GM23338 (cell line): ENCODE results near the gene MAPK14. TPM values are rescaled to one million over a fixed set of nuclear protein-coding genes. Genes with fewer than 3 reads are reported as not detected.

Experiments used
- ATAC-seq: fragments of 200-7000 bp; cut with Tn5 transposase; 3 replicates; pipeline ENCODE4 v1.9.1; 2020
- DNase-seq: peaks from one replicate; pipeline ENCODE4 v3.0.0-alpha.2; 2015; ENCODE audit warnings: low spot score
- H2AFZ ChIP-seq: fragments of 200-600 bp; sonication (generic); 2 replicates; pipeline ENCODE4 v1.8.0; 2016; ENCODE audit warnings: antibody characterized with exemption, mild to moderate bottlenecking, moderate library complexity
- H3F3A ChIP-seq: fragments of 200-600 bp; sonication (generic); replicated peaks from 2 replicates; pipeline ENCODE4 v1.8.0; 2017; ENCODE audit warnings: antibody characterized with exemption, mixed run types, low read depth
- H3K27ac ChIP-seq: fragments of 200-600 bp; sonication (generic); 2 replicates; pipeline ENCODE4 v1.6.1; 2016; ENCODE audit warnings: low read depth
- H3K27me3 ChIP-seq: fragments of 200-600 bp; sonication (generic); 2 replicates; pipeline ENCODE4 v1.8.0; 2016; ENCODE audit warnings: mild to moderate bottlenecking, mixed run types, moderate library complexity; ENCODE audit not compliant: insufficient read depth
- H3K36me3 ChIP-seq: fragments of 200-600 bp; sonication (generic); 2 replicates; pipeline ENCODE4 v1.8.0; 2016; ENCODE audit warnings: mild to moderate bottlenecking; ENCODE audit not compliant: insufficient read depth
- H3K4me1 ChIP-seq: fragments of 200-600 bp; sonication (generic); 2 replicates; pipeline ENCODE4 v1.8.0; 2016; ENCODE audit warnings: mild to moderate bottlenecking, moderate library complexity; ENCODE audit not compliant: insufficient read depth
- H3K4me2 ChIP-seq: fragments of 200-600 bp; sonication (generic); 2 replicates; pipeline ENCODE4 v1.7.1; 2017; ENCODE audit warnings: mixed run types
- H3K4me3 ChIP-seq: fragments of 200-600 bp; sonication (generic); 2 replicates; pipeline ENCODE4 v1.6.1; 2016; ENCODE audit warnings: mixed run types
- H3K79me2 ChIP-seq: fragments of 200-600 bp; sonication (generic); replicated peaks from 2 replicates; pipeline ENCODE4 v1.8.0; 2017; ENCODE audit warnings: mild to moderate bottlenecking; ENCODE audit not compliant: insufficient read depth
- H3K9me2 ChIP-seq: fragments of 200-600 bp; sonication (generic); 2 replicates; pipeline ENCODE4 v1.8.0; 2017; ENCODE audit not compliant: insufficient read depth
- H4K20me1 ChIP-seq: fragments of 200-600 bp; sonication (generic); replicated peaks from 2 replicates; pipeline ENCODE4 v1.8.0; 2017; ENCODE audit warnings: mild to moderate bottlenecking; ENCODE audit not compliant: insufficient read depth
- H3K27ac Mint-ChIP-seq: 2 replicates; pipeline ENCODE4 v1.8.0; 2020; ENCODE audit warnings: inconsistent platforms, mild to moderate bottlenecking, moderate library complexity, mixed read lengths
- H3K27me3 Mint-ChIP-seq: 3 replicates; pipeline ENCODE4 v1.8.0; 2022; ENCODE audit warnings: low read depth, mild to moderate bottlenecking, moderate library complexity, mixed read lengths, inconsistent platforms; ENCODE audit not compliant: insufficient read depth, poor library complexity
- H3K36me3 Mint-ChIP-seq: 3 replicates; pipeline ENCODE4 v1.8.0; 2021; ENCODE audit warnings: low read depth, mild to moderate bottlenecking, inconsistent platforms, moderate library complexity, mixed read lengths
- H3K4me1 Mint-ChIP-seq: 3 replicates; pipeline ENCODE4 v1.8.0; 2020; ENCODE audit warnings: mild to moderate bottlenecking, inconsistent platforms, mixed read lengths
- H3K4me3 Mint-ChIP-seq: 3 replicates; pipeline ENCODE4 v1.8.0; 2021; ENCODE audit warnings: moderate library complexity, mild to moderate bottlenecking, inconsistent platforms, mixed read lengths
- H3K9me3 Mint-ChIP-seq: 3 replicates; pipeline ENCODE4 v1.8.0; 2020; ENCODE audit warnings: moderate library complexity, mild to moderate bottlenecking, inconsistent platforms, mixed read lengths
- CREB1 ChIP-seq: fragments of 250-450 bp; sonication (Bioruptor Pico); IDR thresholded peaks from 2 replicates; pipeline ENCODE4 v1.5.0; 2020; ENCODE audit warnings: low read depth, mild to moderate bottlenecking, moderate library complexity
- EZH2 ChIP-seq: fragments of 200-600 bp; sonication (generic); IDR thresholded peaks from one replicate; pipeline ENCODE4 v1.8.0; 2017; ENCODE audit warnings: antibody characterized with exemption, mild to moderate bottlenecking, low read depth; ENCODE audit not compliant: unreplicated experiment
- EZH2phosphoT487 ChIP-seq: fragments of 200-600 bp; sonication (generic); IDR thresholded peaks from one replicate; pipeline ENCODE4 v1.8.1; 2018; ENCODE audit warnings: antibody characterized with exemption; ENCODE audit not compliant: unreplicated experiment
- JUNB ChIP-seq: IDR thresholded peaks from one replicate; pipeline ENCODE4 v1.6.1; 2016; ENCODE audit warnings: antibody characterized with exemption; ENCODE audit not compliant: unreplicated experiment
- NANOG ChIP-seq: IDR thresholded peaks from 2 replicates; pipeline ENCODE4 v1.6.1; 2016; ENCODE audit warnings: antibody characterized with exemption, borderline replicate concordance
- POLR2AphosphoS5 ChIP-seq: IDR thresholded peaks from 2 replicates; pipeline ENCODE4 v1.6.1; 2016; ENCODE audit warnings: antibody characterized with exemption, low read depth
- STAT1 ChIP-seq: IDR thresholded peaks from one replicate; pipeline ENCODE4 v1.6.1; 2016; ENCODE audit warnings: antibody characterized with exemption; ENCODE audit not compliant: unreplicated experiment
- ZNF114 ChIP-seq: fragments of 250-450 bp; sonication (Bioruptor Pico); IDR thresholded peaks from 2 replicates; pipeline ENCODE4 v1.5.0; 2020; ENCODE audit warnings: mild to moderate bottlenecking, moderate library complexity
- ZNF331 ChIP-seq: fragments of 250-450 bp; sonication (Bioruptor Pico); IDR thresholded peaks from 2 replicates; pipeline ENCODE4 v1.5.0; 2020; ENCODE audit warnings: low read depth, mild to moderate bottlenecking, moderate library complexity
- polyA plus RNA-seq: library from polyadenylated mRNA; unstranded; fragments of >200 nt; fragmentation: Nextera tagmentation; extraction: Ambion mirVana; gene quantifications from 2 replicates; pipeline ENCODE4 v1.2.1, GENCODE V29; 2016
- total RNA-seq: library from RNA; depleted of rRNA; stranded (reverse); fragments of >200 nt; shearing (Covaris generic); gene quantifications from 2 replicates; pipeline ENCODE4 v1.2.3, GENCODE V29; 2014
- TF ChIP-seq, protein P1 (sequence below): IDR thresholded peaks from 2 replicates; pipeline ENCODE4 v1.6.1; 2016; ENCODE audit warnings: antibody characterized with exemption
- TF ChIP-seq, protein P2 (sequence below): fragments of 250-450 bp; sonication (Bioruptor Pico); IDR thresholded peaks from 2 replicates; pipeline ENCODE4 v1.5.0; 2020; ENCODE audit warnings: mild to moderate bottlenecking, moderate library complexity
- TF ChIP-seq, protein P3 (sequence below), 2 experiments: fragments of 200-600 bp in 1 of 2; sonication (generic) in 1 of 2; conservative IDR thresholded peaks; 2 replicates each; pipeline versions ENCODE4 v1.5.1 to v1.6.1; 2016 to 2017; ENCODE audit warnings: antibody characterized with exemption in 2 of 2, low read depth in 2 of 2, mild to moderate bottlenecking in 2 of 2, moderate library complexity in 1 of 2
- TF ChIP-seq, protein P4 (sequence below): IDR thresholded peaks from one replicate; pipeline ENCODE4 v1.6.1; 2018; ENCODE audit warnings: antibody characterized with exemption; ENCODE audit not compliant: unreplicated experiment

The MAPK14 gene
- total and polyA plus RNA-seq, 2 experiments from 2014 or later = 8.8 to 44.5 TPM

DNA sequence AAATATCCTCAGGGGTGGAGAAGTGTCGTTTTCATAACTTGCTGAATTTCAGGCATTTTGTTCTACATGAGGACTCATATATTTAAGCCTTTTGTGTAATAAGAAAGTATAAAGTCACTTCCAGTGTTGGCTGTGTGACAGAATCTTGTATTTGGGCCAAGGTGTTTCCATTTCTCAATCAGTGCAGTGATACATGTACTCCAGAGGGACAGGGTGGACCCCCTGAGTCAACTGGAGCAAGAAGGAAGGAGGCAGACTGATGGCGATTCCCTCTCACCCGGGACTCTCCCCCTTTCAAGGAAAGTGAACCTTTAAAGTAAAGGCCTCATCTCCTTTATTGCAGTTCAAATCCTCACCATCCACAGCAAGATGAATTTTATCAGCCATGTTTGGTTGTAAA is 82.4 kb downstream of the MAPK14 start:
- DNase-seq (no peak), ATAC-seq (no peak)
- H4K20me1 ChIP-seq = no peaks in the 10 kb centered on the region; the same call in 1 of the 2 replicates
- no peaks in the 10 kb centered on the region for H3F3A ChIP-seq
- H3K27me3 Mint-ChIP-seq = peaks cover 6% of the 10 kb centered on the region
- no peak overlapping the region for H3K4me3 ChIP-seq
- H3K9me3 Mint-ChIP-seq = no peaks in the 10 kb centered on the region
- TF ChIP-seq EZH2phosphoT487 (no peak), ZNF331 (CRISPR knock-in tag) (no peak), JUNB (no peak), NANOG (no peak), CREB1 (no peak), ZNF114 (no peak), STAT1 (no peak), POLR2AphosphoS5 (no peak), EZH2 (no peak)
- TF ChIP-seq, protein P1, sequence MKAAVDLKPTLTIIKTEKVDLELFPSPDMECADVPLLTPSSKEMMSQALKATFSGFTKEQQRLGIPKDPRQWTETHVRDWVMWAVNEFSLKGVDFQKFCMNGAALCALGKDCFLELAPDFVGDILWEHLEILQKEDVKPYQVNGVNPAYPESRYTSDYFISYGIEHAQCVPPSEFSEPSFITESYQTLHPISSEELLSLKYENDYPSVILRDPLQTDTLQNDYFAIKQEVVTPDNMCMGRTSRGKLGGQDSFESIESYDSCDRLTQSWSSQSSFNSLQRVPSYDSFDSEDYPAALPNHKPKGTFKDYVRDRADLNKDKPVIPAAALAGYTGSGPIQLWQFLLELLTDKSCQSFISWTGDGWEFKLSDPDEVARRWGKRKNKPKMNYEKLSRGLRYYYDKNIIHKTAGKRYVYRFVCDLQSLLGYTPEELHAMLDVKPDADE = no peak
- TF ChIP-seq, protein P2, sequence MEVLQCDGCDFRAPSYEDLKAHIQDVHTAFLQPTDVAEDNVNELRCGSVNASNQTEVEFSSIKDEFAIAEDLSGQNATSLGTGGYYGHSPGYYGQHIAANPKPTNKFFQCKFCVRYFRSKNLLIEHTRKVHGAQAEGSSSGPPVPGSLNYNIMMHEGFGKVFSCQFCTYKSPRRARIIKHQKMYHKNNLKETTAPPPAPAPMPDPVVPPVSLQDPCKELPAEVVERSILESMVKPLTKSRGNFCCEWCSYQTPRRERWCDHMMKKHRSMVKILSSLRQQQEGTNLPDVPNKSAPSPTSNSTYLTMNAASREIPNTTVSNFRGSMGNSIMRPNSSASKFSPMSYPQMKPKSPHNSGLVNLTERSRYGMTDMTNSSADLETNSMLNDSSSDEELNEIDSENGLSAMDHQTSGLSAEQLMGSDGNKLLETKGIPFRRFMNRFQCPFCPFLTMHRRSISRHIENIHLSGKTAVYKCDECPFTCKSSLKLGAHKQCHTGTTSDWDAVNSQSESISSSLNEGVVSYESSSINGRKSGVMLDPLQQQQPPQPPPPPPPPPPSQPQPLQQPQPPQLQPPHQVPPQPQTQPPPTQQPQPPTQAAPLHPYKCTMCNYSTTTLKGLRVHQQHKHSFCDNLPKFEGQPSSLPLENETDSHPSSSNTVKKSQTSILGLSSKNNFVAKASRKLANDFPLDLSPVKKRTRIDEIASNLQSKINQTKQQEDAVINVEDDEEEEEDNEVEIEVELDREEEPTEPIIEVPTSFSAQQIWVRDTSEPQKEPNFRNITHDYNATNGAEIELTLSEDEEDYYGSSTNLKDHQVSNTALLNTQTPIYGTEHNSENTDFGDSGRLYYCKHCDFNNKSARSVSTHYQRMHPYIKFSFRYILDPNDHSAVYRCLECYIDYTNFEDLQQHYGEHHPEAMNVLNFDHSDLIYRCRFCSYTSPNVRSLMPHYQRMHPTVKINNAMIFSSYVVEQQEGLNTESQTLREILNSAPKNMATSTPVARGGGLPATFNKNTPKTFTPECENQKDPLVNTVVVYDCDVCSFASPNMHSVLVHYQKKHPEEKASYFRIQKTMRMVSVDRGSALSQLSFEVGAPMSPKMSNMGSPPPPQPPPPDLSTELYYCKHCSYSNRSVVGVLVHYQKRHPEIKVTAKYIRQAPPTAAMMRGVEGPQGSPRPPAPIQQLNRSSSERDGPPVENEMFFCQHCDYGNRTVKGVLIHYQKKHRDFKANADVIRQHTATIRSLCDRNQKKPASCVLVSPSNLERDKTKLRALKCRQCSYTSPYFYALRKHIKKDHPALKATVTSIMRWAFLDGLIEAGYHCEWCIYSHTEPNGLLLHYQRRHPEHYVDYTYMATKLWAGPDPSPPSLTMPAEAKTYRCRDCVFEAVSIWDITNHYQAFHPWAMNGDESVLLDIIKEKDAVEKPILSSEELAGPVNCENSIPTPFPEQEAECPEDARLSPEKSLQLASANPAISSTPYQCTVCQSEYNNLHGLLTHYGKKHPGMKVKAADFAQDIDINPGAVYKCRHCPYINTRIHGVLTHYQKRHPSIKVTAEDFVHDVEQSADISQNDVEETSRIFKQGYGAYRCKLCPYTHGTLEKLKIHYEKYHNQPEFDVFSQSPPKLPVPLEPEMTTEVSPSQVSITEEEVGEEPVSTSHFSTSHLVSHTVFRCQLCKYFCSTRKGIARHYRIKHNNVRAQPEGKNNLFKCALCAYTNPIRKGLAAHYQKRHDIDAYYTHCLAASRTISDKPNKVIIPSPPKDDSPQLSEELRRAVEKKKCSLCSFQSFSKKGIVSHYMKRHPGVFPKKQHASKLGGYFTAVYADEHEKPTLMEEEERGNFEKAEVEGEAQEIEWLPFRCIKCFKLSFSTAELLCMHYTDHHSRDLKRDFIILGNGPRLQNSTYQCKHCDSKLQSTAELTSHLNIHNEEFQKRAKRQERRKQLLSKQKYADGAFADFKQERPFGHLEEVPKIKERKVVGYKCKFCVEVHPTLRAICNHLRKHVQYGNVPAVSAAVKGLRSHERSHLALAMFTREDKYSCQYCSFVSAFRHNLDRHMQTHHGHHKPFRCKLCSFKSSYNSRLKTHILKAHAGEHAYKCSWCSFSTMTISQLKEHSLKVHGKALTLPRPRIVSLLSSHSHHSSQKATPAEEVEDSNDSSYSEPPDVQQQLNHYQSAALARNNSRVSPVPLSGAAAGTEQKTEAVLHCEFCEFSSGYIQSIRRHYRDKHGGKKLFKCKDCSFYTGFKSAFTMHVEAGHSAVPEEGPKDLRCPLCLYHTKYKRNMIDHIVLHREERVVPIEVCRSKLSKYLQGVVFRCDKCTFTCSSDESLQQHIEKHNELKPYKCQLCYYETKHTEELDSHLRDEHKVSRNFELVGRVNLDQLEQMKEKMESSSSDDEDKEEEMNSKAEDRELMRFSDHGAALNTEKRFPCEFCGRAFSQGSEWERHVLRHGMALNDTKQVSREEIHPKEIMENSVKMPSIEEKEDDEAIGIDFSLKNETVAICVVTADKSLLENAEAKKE (CRISPR knock-in tag) = no peak
- TF ChIP-seq, protein P3, sequence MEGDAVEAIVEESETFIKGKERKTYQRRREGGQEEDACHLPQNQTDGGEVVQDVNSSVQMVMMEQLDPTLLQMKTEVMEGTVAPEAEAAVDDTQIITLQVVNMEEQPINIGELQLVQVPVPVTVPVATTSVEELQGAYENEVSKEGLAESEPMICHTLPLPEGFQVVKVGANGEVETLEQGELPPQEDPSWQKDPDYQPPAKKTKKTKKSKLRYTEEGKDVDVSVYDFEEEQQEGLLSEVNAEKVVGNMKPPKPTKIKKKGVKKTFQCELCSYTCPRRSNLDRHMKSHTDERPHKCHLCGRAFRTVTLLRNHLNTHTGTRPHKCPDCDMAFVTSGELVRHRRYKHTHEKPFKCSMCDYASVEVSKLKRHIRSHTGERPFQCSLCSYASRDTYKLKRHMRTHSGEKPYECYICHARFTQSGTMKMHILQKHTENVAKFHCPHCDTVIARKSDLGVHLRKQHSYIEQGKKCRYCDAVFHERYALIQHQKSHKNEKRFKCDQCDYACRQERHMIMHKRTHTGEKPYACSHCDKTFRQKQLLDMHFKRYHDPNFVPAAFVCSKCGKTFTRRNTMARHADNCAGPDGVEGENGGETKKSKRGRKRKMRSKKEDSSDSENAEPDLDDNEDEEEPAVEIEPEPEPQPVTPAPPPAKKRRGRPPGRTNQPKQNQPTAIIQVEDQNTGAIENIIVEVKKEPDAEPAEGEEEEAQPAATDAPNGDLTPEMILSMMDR (conservative IDR thresholded peaks at IDR 0.05; ENCODE audit: low read depth in 2 of 2) = no peak
- TF ChIP-seq, protein P4, sequence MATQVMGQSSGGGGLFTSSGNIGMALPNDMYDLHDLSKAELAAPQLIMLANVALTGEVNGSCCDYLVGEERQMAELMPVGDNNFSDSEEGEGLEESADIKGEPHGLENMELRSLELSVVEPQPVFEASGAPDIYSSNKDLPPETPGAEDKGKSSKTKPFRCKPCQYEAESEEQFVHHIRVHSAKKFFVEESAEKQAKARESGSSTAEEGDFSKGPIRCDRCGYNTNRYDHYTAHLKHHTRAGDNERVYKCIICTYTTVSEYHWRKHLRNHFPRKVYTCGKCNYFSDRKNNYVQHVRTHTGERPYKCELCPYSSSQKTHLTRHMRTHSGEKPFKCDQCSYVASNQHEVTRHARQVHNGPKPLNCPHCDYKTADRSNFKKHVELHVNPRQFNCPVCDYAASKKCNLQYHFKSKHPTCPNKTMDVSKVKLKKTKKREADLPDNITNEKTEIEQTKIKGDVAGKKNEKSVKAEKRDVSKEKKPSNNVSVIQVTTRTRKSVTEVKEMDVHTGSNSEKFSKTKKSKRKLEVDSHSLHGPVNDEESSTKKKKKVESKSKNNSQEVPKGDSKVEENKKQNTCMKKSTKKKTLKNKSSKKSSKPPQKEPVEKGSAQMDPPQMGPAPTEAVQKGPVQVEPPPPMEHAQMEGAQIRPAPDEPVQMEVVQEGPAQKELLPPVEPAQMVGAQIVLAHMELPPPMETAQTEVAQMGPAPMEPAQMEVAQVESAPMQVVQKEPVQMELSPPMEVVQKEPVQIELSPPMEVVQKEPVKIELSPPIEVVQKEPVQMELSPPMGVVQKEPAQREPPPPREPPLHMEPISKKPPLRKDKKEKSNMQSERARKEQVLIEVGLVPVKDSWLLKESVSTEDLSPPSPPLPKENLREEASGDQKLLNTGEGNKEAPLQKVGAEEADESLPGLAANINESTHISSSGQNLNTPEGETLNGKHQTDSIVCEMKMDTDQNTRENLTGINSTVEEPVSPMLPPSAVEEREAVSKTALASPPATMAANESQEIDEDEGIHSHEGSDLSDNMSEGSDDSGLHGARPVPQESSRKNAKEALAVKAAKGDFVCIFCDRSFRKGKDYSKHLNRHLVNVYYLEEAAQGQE = no peak
- no peaks in the 10 kb centered on the region for H3K36me3 ChIP-seq
- no peaks in the 10 kb centered on the region for H3K27me3 ChIP-seq
- peaks cover 10% of the 10 kb centered on the region; the same call in 1 of the 3 replicates for H3K36me3 Mint-ChIP-seq
- no peaks in the 10 kb centered on the region for H3K4me1 ChIP-seq
- H3K9me2 ChIP-seq = no peaks in the 10 kb centered on the region
- H2AFZ ChIP-seq = no peak overlapping the region
- H3K27ac Mint-ChIP-seq = no peak overlapping the region
- no peak overlapping the region for H3K4me3 Mint-ChIP-seq
- H3K4me2 ChIP-seq = no peak overlapping the region
- H3K27ac ChIP-seq = no peak overlapping the region
- peaks cover 18% of the 10 kb centered on the region for H3K4me1 Mint-ChIP-seq
- no peaks in the 10 kb centered on the region for H3K79me2 ChIP-seq
